Transverse colon (tissue), 4 donors: ENCODE measurements around the gene ARPC1B. TPM values are rescaled to one million over a fixed set of nuclear protein-coding genes. Genes with fewer than 3 reads are reported as not detected.

Experiments
- DNase-seq: peaks from one replicate; pipeline ENCODE4 v3.0.0-alpha.2; 2019
- H3K27ac ChIP-seq, 4 donors: fragments of 200-600 bp; sonication (generic); 2 replicates each; pipeline ENCODE4 v1.5.1; 2016 to 2018; ENCODE audit warnings: inconsistent platforms in 4 of 4
- H3K27me3 ChIP-seq: fragments of 200-600 bp; sonication (generic); 2 replicates; pipeline ENCODE4 v1.5.1; 2017; ENCODE audit warnings: inconsistent platforms
- H3K36me3 ChIP-seq, 4 donors: fragments of 200-600 bp; sonication (generic); 2 replicates each; pipeline ENCODE4 v1.5.1; 2017 to 2019; ENCODE audit warnings: inconsistent platforms in 4 of 4
- H3K4me1 ChIP-seq, 4 donors: fragments of 200-600 bp; sonication (generic); 2 replicates each; pipeline ENCODE4 v1.5.1; 2017 to 2020; ENCODE audit warnings: inconsistent platforms in 4 of 4
- H3K4me3 ChIP-seq, 4 donors: fragments of 200-600 bp; sonication (generic); 1 replicate in 1 of 4; 2 replicates in 3 of 4; pipeline versions ENCODE4 v1.5.1 to v1.6.1; 2017 to 2019; ENCODE audit warnings: inconsistent platforms in 4 of 4
- H3K9me3 ChIP-seq, 2 donors: fragments of 200-600 bp; sonication (generic); 2 replicates each; pipeline ENCODE4 v1.5.1; 2017 to 2019; ENCODE audit warnings: inconsistent platforms in 2 of 2
- EP300 ChIP-seq: sonication (generic); formaldehyde crosslinking; IDR thresholded peaks from one replicate; pipeline ENCODE4 v1.6.1; 2017; ENCODE audit warnings: antibody characterized with exemption, low read depth
- POLR2A ChIP-seq: fragments of 450-650 bp; IDR thresholded peaks from one replicate; pipeline ENCODE4 v1.6.1; 2016; ENCODE audit warnings: antibody characterized with exemption, mild to moderate bottlenecking, moderate library complexity
- POLR2AphosphoS5 ChIP-seq, 3 donors: sonication (generic); formaldehyde crosslinking; IDR thresholded peaks; one replicate each; pipeline ENCODE4 v1.6.1; 2016; ENCODE audit warnings: antibody characterized with exemption in 3 of 3
- WGBS, 2 donors: methylation state at CpG; one replicate each; pipeline ENCODE4 v1.1.5; 2018; ENCODE audit warnings: low coverage in 1 of 2; 5-methylcytosine and 5-hydroxymethylcytosine counted together
- in situ Hi-C, 4 donors: fragments of 200-750 bp; cut with MboI; loops; one replicate each; pipeline versions ENCODE4 v1.15.0 to v1.15.1; 2017; ENCODE audit warnings: low sequenced_read_pairs in 3 of 4, low pct_ligation_motif_present in 1 of 4, low pct_unique_long_range_greater_than_20kb in 1 of 4
- intact Hi-C: fragments of 100-400 bp; cut with DNase I; formaldehyde crosslinking; loops from one replicate; pipeline ENCODE4 v1.15.1; 2023; ENCODE audit warnings: low total_unique reads
- total RNA-seq, 4 donors: library from RNA; depleted of rRNA; stranded (reverse); fragments of >200 nt; gene quantifications; one replicate each; pipeline ENCODE4 v1.1.0, GENCODE V29; 2016
- TF ChIP-seq, protein P1 (sequence below), 5 experiments: fragments of 200-600 bp in 3 of 5; fragments of 450-650 bp in 2 of 5; sonication (generic) in 3 of 5; IDR thresholded peaks; 1 replicate in 2 of 5; 2 replicates in 3 of 5; pipeline ENCODE4 v1.5.1; 2016 to 2017; ENCODE audit warnings: antibody characterized with exemption in 5 of 5, inconsistent platforms in 3 of 5, mild to moderate bottlenecking in 2 of 5, moderate library complexity in 1 of 5

Gene ARPC1B
- total RNA-seq, 4 donors from 2014 or later, result 138 to 346 (median 186) TPM

GRCh38 chr7:99406557-99406956 is 32.0 kb downstream of the ARPC1B start:
- no peak overlapping the region for H3K27ac ChIP-seq
- no peak for TF ChIP-seq EP300
- TF ChIP-seq POLR2A, result no peak
- TF ChIP-seq POLR2AphosphoS5 (IDR thresholded peaks at IDR 0.05), result no peak
- TF ChIP-seq, protein P1, sequence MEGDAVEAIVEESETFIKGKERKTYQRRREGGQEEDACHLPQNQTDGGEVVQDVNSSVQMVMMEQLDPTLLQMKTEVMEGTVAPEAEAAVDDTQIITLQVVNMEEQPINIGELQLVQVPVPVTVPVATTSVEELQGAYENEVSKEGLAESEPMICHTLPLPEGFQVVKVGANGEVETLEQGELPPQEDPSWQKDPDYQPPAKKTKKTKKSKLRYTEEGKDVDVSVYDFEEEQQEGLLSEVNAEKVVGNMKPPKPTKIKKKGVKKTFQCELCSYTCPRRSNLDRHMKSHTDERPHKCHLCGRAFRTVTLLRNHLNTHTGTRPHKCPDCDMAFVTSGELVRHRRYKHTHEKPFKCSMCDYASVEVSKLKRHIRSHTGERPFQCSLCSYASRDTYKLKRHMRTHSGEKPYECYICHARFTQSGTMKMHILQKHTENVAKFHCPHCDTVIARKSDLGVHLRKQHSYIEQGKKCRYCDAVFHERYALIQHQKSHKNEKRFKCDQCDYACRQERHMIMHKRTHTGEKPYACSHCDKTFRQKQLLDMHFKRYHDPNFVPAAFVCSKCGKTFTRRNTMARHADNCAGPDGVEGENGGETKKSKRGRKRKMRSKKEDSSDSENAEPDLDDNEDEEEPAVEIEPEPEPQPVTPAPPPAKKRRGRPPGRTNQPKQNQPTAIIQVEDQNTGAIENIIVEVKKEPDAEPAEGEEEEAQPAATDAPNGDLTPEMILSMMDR (IDR thresholded peaks at IDR 0.05), result no peak
- 44 to 57% methylated on average over 1 of the region's 1 CpG for WGBS, 2 donors
- peaks cover 16 to 40% (median 30%) of the 10 kb centered on the region in 4 donors for H3K4me1 ChIP-seq
- no peak overlapping the region for H3K4me3 ChIP-seq
- intact Hi-C loops, result no loop called here
- DNase-seq, result no peak
- in situ Hi-C loops, result no loop called here
- H3K27me3 ChIP-seq, result no peaks in the 10 kb centered on the region
- no peaks in the 10 kb centered on the region for H3K9me3 ChIP-seq
- H3K36me3 ChIP-seq, result peaks cover 0 to 17% (median 8%) of the 10 kb centered on the region in 4 donors

- in situ Hi-C loops, result no loop called here
These were observed 33.4 kb downstream of the ARPC1B start for GRCh38 chr7:99407872-99408378.

GRCh38 chr7:99408379-99409191 is 34.1 kb downstream of the ARPC1B start, which contains the start of the genes BUD31 and PDAP1:
TSS of gene BUD31 (plus strand) at chr7:99408969. CDS start at chr7:99411093, 2,124 bp downstream.
TSS of gene PDAP1 (minus strand) at chr7:99408597. CDS start at chr7:99408548, 49 bp downstream.
- WGBS, 2 donors, result 0% methylated on average over 54 of the region's 72 CpGs; no CpG with 5 or more reads in 1 of the 2 donors
- no peaks in the 10 kb centered on the region for H3K27me3 ChIP-seq
- intact Hi-C loops, result no loop called here
- peak within 1 kb of the TSS; percentile 85 to 99 (median 88) for H3K4me3 ChIP-seq
- peak; percentile 93 for DNase-seq
- no peaks in the 10 kb centered on the region for H3K9me3 ChIP-seq
- in situ Hi-C loops, result no loop called here
- TF ChIP-seq, protein P1 (IDR thresholded peaks at IDR 0.05), result peak in 3 of 5 experiments; percentile 12 to 66 (median 62)
- TF ChIP-seq POLR2AphosphoS5 (IDR thresholded peaks at IDR 0.05) (peak; percentile 96 to 98 (median 98)), POLR2A (peak; percentile 95), EP300 (no peak)
- H3K36me3 ChIP-seq, result peaks cover 0 to 30% (median 14%) of the 10 kb centered on the region in 4 donors
- peak within 1 kb of the TSS; percentile 91 to 99 (median 93) for H3K27ac ChIP-seq
- peaks cover 16 to 40% (median 30%) of the 10 kb centered on the region in 4 donors for H3K4me1 ChIP-seq

More at GRCh38 chr7:99407872-99408378, 33.4 kb downstream of the ARPC1B start:
- Histone ChIP-seq H3K9me3 (no peaks in the 10 kb centered on the region), H3K4me3 (peak overlapping the region; percentile 85 to 99 (median 88)), H3K4me1 (peaks cover 16 to 40% (median 30%) of the 10 kb centered on the region in 4 donors), H3K36me3 (peaks cover 0 to 24% (median 10%) of the 10 kb centered on the region in 4 donors), H3K27ac (peak overlapping the region; percentile 91 to 99 (median 93)), H3K27me3 (no peaks in the 10 kb centered on the region)
- WGBS, 2 donors, result 0% methylated on average over 27 of the region's 28 CpGs; no CpG with 5 or more reads in 1 of the 2 donors
- intact Hi-C loops, result no loop called here
- no peak for TF ChIP-seq POLR2A
- TF ChIP-seq POLR2AphosphoS5 (IDR thresholded peaks at IDR 0.05), result no peak
- TF ChIP-seq EP300, result no peak
- TF ChIP-seq, protein P1 (IDR thresholded peaks at IDR 0.05), result no peak
- peak; percentile 50 for DNase-seq

DNA sequence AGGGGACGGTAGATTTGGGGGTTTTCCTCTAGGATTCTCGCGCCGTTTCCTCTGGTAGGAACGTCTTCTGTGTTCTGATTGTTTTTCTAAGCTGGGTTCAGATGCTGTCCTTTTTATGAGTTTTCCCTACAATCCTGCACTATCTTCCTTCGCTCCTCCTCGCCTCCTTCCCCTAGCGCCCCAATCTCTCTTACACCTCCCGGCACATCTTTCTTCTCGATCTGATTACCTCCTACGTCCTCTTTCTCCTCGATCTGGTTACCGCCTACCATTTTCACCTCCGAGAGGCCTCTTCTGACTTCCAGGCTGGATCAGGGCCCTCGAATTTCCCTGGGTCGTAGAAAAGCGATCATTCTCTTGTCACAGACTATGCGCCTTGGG is 34.7 kb downstream of the ARPC1B start:
- in situ Hi-C loops, result no loop called here
- H3K36me3 ChIP-seq, result peaks cover 0 to 34% (median 16%) of the 10 kb centered on the region in 4 donors
- peak overlapping the region; percentile 85 to 99 (median 88) for H3K4me3 ChIP-seq
- no peak for DNase-seq
- peaks cover 16 to 40% (median 30%) of the 10 kb centered on the region in 4 donors for H3K4me1 ChIP-seq
- 0% methylated on average over 11 to 18 of the region's 18 CpGs for WGBS, 2 donors
- H3K27ac ChIP-seq, result peak overlapping the region; percentile 91 to 99 (median 93)
- no peaks in the 10 kb centered on the region for H3K27me3 ChIP-seq
- no peaks in the 10 kb centered on the region for H3K9me3 ChIP-seq
- TF ChIP-seq POLR2A, result no peak
- TF ChIP-seq, protein P1 (IDR thresholded peaks at IDR 0.05), result no peak
- TF ChIP-seq EP300, result no peak
- no peak for TF ChIP-seq POLR2AphosphoS5 (IDR thresholded peaks at IDR 0.05)
- intact Hi-C loops, result no loop called here
